Left renal cortex interstitium (tissue), 4 donors: ENCODE results near the gene FAM124A. TPM values are rescaled to one million over a fixed set of nuclear protein-coding genes. Genes with fewer than 3 reads are reported as not detected.

Source experiments
- DNase-seq, 4 donors: peaks; one replicate each; pipeline ENCODE4 v3.0.0-alpha.2; 2013; ENCODE audit warnings: low read depth in 4 of 4, low spot score in 2 of 4, missing footprints in 1 of 4
- polyA plus RNA-seq, 4 donors: library from polyadenylated mRNA; unstranded; fragments of 120-200 nt; gene quantifications; one replicate each; pipeline ENCODE4 v1.2.1, GENCODE V29; 2013; ENCODE audit not compliant: insufficient read length in 4 of 4

FAM124A gene
- polyA plus RNA-seq, 4 donors: 4.2 to 5.3 (median 4.6) TPM

GRCh38 chr13:51297556-51297955, 75.4 kb downstream of the FAM124A start:
- no peak for DNase-seq

GRCh38 chr13:51298812-51299211, 76.6 kb downstream of the FAM124A start:
- DNase-seq: no peak

GRCh38 chr13:51303063-51303552, 80.9 kb downstream of the FAM124A start:
- no peak for DNase-seq

- DNase-seq: no peak
Measured at GRCh38 chr13:51303882-51304281, 81.7 kb downstream of the FAM124A start.

GRCh38 chr13:51305271-51305967, 83.2 kb downstream of the FAM124A start:
- no peak for DNase-seq

- DNase-seq: no peak
Measured at GRCh38 chr13:51308781-51309180, 86.6 kb downstream of the FAM124A start.

- no peak for DNase-seq
Measured at GRCh38 chr13:51311231-51311630, 89.0 kb downstream of the FAM124A start.

GRCh38 chr13:51311957-51312520, 89.8 kb downstream of the FAM124A start:
- no peak for DNase-seq

GRCh38 chr13:51313619-51314018, 91.4 kb downstream of the FAM124A start:
- DNase-seq: no peak

- DNase-seq: no peak
Measured at GRCh38 chr13:51317262-51317661, 95.1 kb downstream of the FAM124A start.

- DNase-seq: no peak
Measured at GRCh38 chr13:51318015-51318414, 95.8 kb downstream of the FAM124A start.

GRCh38 chr13:51318876-51319275, 96.7 kb downstream of the FAM124A start:
- DNase-seq: no peak

- DNase-seq: no peak
Measured at GRCh38 chr13:51321836-51322235, 99.6 kb downstream of the FAM124A start.

- no peak for DNase-seq
Measured at GRCh38 chr13:51322826-51323225, 100.6 kb downstream of the FAM124A start.

- DNase-seq: no peak
Measured at GRCh38 chr13:51323824-51324511, 101.8 kb downstream of the FAM124A start.

GRCh38 chr13:51324714-51325420, 102.7 kb downstream of the FAM124A start:
- no peak for DNase-seq

GRCh38 chr13:51325837-51326236, 103.6 kb downstream of the FAM124A start:
- DNase-seq: no peak

- no peak for DNase-seq
Measured at GRCh38 chr13:51326777-51327176, 104.6 kb downstream of the FAM124A start.

GRCh38 chr13:51327961-51328360, 105.8 kb downstream of the FAM124A start:
- DNase-seq: no peak

GRCh38 chr13:51328488-51328887, 106.3 kb downstream of the FAM124A start:
- DNase-seq: no peak

- DNase-seq: no peak
Measured at GRCh38 chr13:51329606-51330005, 107.4 kb downstream of the FAM124A start.
